Measurements from ENCODE around the gene TM2D3. TPM values are rescaled to one million over a fixed set of nuclear protein-coding genes. Genes with fewer than 3 reads are reported as not detected.

Gene TM2D3
- total and polyA plus RNA-seq, 10 of the 15 experiments (the other 5 are each of a cell fraction or from before 2014, with no cell fraction given) = 28.3 to 84.5 (median 45.0) TPM

GRCh38 chr15:101698314-101698713 lies 46.1 kb upstream of the TM2D3 start:
- TF ChIP-seq ASH2L (IDR thresholded peaks at IDR 0.05; ENCODE audit: borderline replicate concordance, low read depth) (no peak), BCL11A (IDR thresholded peaks at IDR 0.05; ENCODE audit: low read depth, low read length) (no peak), KAT2A (conservative IDR thresholded peaks at IDR 0.05; ENCODE audit: control insufficient read depth, low read depth, low read length) (no peak), HDAC6 (IDR thresholded peaks at IDR 0.05; ENCODE audit: unreplicated experiment) (no peak), ETV6 (conservative IDR thresholded peaks at IDR 0.05 in 1 of 2, IDR thresholded peaks at IDR 0.05 in 1 of 2; ENCODE audit: borderline replicate concordance in 1 of 2, low read depth in 1 of 2) (no peak), PBX3 (IDR thresholded peaks at IDR 0.05; ENCODE audit: insufficient replicate concordance, low read depth, low read length) (no peak), TAF1 (IDR thresholded peaks at IDR 0.05; ENCODE audit: borderline replicate concordance, low read depth, low read length) (no peak), RELA (IDR thresholded peaks at IDR 0.05; ENCODE audit: borderline replicate concordance, partially characterized antibody) (no peak), JUNB (IDR thresholded peaks at IDR 0.05) (no peak), BACH1 (IDR thresholded peaks at IDR 0.05; ENCODE audit: borderline replicate concordance) (no peak), CHD2 (IDR thresholded peaks at IDR 0.05; ENCODE audit: borderline replicate concordance, low read depth, low read length) (no peak), SMARCA5 (IDR thresholded peaks at IDR 0.05) (no peak)
- Histone ChIP-seq H3K9me3 (replicated peaks; ENCODE audit: control insufficient read depth, insufficient read depth, low read length) (peaks cover under 1% of the 10 kb centered on the region; the same call in 1 of the 3 replicates), H3K27ac (ENCODE audit: control insufficient read depth, insufficient read depth) (no peak overlapping the region), H4K20me1 (ENCODE audit: control insufficient read depth, insufficient read depth) (no peaks in the 10 kb centered on the region), H2AFZ (ENCODE audit: control insufficient read depth, low read depth, low read length) (no peak overlapping the region), H3K4me1 (ENCODE audit: control insufficient read depth, insufficient read depth, low read length) (peaks cover 3% of the 10 kb centered on the region), H3K4me2 (ENCODE audit: control insufficient read depth, insufficient read depth) (no peak overlapping the region), H3K36me3 (ENCODE audit: control insufficient read depth in 2 of 2, insufficient read depth in 2 of 2, low read length in 1 of 2) (peaks cover 2 to 11% of the 10 kb centered on the region in 2 experiments; a peak in 3 of 4 replicates), H3K9ac (ENCODE audit: control insufficient read depth, insufficient read depth, low read length) (no peak overlapping the region), H3K79me2 (ENCODE audit: control insufficient read depth, insufficient read depth, low read length) (no peaks in the 10 kb centered on the region), H3K27me3 (replicated peaks in 1 of 2; ENCODE audit: control insufficient read depth in 2 of 2, insufficient read depth in 2 of 2, low read length in 1 of 2) (no peaks in the 10 kb centered on the region), H3K4me3 (no peak overlapping the region)
- no peak for ATAC-seq
- no peak for FAIRE-seq
- ChIA-PET CTCF (no interaction called here), RAD21 (ENCODE audit: unreplicated experiment) (no interaction called here), SMC1A (ENCODE audit: uncharacterized antibody, unreplicated experiment) (no interaction called here), POLR2A (no interaction called here)
- intact Hi-C loops (cut with micrococcal nuclease; ENCODE audit: unreplicated experiment) = no loop called here
- WGBS (ENCODE audit: insufficient coverage, insufficient replicate concordance, low lambda C conversion rate, missing lambda C conversion rate) = 97% methylated on average over 2 of the region's 2 CpGs
- in situ Hi-C loops (cut with MboI) = no loop called here
- no TSS peak for BruUV-seq (replicated peaks)
- DNase-seq (ENCODE audit: low read depth, low spot score) = no peak
